NK-92 (cell line): Measurements from ENCODE around the gene EEF1A2.

Source experiments
- DNase-seq: peaks from one replicate; lab custom pipeline; 2025; ENCODE audit not compliant: unreplicated experiment; lab: John Stamatoyannopoulos, UW

EEF1A2 gene

GRCh38 chr20:63455568-63455859 is 43.4 kb downstream of the EEF1A2 start:
- no peak for DNase-seq

- no peak for DNase-seq
Observed at GRCh38 chr20:63454731-63455567, 43.9 kb downstream of the EEF1A2 start.

DNA sequence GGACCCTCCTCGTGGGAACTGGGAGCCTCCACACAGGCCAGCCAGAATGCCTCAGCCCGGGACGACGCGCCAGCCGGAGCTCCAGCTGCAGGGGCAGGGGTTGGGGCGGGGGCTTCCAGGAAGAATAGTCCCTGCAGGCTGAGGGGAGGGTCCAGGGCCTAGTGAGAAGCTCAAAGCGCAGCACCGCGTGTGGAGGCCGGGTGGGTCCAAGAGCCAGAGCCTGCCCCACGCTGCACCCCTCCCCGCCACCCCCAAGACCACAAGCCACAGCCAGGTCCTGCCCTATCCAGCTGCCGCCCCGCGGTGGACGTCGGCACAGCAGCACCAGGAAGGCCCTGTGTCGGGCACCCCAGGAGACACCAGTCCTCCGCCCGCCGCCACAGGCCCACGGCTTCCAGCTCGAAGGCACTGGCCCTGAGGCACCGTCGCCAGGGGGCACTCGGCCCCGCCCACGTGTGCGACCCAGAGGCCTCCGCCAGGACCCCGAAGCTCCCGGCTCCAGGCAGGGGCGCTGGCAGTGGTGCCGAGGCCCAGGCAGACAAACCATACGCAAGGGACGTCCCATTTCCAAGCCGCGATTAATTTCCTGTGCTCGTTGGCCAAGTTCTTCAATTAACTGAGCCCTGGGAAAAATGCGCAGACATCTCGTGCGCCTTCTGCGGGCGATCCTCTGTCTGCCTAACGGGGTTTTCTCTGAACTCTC is 45.9 kb downstream of the EEF1A2 start:
- DNase-seq: no peak

- no peak for DNase-seq
Observed at GRCh38 chr20:63452341-63452740, 46.5 kb downstream of the EEF1A2 start.

DNA sequence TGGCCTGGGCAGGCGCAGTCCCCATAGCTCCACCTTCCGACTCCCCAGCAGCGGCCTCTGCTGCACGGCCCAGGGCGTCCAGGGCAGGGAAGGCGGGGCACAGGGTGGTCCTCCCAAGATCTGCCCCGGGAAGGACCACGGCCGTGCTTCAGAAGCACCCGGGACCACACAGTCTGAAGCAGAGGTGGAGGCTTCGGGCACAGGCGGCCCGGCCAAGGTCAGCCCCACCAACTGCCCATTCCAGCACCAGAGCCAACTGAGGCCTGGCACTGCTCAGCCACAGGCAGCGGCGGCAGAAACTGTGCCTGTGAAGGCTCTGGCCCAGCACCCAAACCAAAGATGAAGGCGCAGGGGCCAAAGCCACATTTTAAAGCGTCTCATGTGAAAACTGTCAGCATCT is 47.1 kb downstream of the EEF1A2 start:
- no peak for DNase-seq

DNA sequence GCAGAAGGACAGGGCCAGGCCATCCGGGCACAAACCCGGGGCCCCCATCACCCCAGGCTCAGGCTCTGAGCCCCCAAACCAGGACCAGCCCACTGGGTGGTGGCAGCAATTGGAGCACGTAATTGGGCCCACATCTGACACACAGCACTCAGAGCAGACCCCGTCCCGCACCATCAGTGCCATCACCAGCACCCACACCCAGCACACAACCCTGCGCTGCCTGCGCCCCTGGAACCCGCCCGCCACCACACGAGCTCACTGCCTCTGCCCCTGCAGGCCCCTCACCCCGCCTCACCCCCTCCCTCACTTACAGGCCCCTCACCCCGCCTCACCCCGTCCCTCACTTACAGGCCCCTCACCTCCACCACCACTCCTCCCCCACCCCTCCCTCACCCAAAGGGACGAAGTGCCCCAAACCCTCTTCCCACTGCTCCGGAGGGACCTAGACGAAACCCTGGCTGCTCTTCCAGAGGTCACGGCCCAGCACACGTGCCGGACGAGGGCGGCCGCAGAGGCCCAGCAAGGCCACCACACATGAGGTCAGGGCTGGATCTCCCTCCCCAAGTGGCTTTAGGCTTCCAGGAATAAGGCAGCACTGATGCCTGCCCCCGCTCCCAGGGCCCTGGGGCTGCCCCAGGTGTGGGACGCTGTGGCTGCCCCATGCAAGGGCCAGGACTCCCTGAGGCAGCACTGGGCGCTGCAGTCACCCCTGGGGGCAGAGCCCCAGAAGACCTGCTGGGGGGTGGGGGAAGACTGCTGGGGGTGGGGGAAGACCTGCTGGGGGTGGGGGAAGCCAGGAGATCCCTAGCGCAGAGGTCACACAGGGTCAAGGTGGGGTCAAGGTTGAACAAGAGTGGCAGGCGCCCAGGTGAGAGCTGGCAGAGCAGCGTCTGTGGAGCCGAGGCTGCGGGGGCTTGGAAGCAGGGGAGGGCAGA is 48.8 kb downstream of the EEF1A2 start:
- DNase-seq: no peak

- DNase-seq: no peak
Observed at GRCh38 chr20:63449025-63449424, 49.9 kb downstream of the EEF1A2 start.

GRCh38 chr20:63448031-63448430 is 50.9 kb downstream of the EEF1A2 start:
- no peak for DNase-seq

DNA sequence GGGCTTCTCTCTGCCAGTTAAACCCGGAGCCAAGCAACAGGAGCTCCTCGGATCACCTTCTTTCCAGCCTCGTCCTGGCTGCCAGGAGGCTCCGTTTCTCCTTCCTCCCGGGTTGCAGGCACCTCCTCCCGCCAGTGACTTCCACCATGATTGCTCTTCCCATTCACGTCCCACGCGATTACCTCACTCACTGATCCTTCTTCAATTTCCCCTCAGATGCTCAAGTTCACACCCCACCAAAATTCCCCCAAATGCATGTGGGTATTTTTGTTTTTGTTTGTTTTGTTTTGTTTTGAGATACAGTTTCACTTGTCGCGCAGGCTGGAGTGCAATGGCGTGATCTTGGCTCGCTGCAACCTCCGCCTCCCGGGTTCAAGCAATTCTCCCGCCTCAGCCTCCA is 51.6 kb downstream of the EEF1A2 start:
- DNase-seq: no peak

DNA sequence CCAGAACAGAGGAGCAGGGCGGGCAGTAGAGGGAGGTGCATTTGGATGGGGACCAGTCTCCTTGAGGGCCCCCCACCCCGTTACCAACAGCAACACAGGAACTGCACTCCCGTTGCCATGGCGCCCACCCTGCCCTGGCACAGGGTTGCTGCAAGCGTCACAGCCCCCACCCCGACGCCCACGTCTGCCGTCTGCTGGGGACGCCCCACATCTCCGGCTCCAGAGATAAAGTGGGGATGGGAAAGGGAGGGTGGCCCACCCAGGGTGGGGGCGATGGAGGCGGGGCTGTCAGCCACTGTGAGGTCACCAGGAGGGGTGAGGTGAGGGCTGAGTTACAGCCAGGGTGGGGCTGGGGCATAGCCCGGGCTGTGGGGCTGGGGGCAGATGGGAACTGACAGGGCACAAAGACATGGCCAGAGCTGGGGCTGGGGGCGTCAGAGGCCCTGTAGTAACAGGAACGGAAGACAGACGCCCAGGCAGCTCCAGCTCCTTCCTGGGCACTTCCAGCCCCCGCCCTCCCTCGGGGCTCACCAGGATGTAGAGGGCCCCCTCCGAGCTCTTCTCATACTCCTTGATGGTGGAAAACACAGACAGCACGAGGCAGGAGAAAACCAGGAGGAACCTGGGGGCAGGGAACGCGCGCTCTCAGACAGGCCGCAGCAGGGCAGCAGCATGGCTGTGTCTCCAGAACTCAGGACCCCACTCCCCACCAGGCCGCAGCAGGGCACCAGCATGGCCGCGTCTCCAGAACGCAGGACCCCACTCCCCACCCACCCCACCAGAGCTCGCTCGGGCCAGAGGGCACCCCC is 52.5 kb downstream of the EEF1A2 start:
- DNase-seq: no peak

- DNase-seq: no peak
Observed at GRCh38 chr20:63445075-63445734, 53.7 kb downstream of the EEF1A2 start.

DNA sequence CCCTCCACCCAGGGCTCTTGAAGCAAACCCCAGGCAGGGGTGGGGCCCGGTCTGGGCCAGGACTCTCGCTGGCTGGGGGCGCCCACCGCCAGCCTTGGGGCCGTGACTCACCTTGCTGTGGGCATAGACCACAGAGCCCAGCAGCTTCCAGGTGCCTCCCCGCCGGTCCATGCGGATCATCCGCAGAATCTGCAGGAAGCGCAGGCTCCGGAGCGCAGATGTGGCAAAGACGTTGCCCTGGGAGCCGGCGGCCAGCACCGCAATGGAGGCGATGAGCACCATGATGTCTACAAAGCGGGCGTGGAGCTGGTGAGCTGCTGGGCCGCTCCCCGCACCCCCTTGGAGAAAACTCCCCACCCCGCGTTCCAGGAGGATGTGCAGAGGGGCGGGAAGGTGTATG is 54.3 kb downstream of the EEF1A2 start:
- no peak for DNase-seq

- no peak for DNase-seq
Observed at GRCh38 chr20:63443606-63444395, 55.1 kb downstream of the EEF1A2 start.

DNA sequence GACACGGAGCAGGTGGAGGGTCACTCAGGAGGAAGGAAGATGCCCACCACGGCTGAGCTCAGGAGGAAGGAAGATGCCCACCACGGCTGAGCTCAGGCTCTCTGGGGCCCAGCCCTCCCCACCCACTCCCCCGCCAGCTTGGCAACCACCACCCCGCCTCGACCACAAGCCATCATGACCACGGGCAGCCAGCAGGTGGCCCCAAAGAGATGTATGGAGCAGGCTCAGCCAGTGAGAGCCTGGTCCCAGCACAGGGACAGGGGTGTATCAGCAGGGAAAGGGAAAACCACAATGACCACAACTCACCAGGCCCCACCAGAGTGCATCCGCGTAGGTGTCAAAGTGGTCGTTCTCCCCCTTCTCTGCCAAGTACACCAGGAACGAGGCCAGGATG is 56.8 kb downstream of the EEF1A2 start:
- no peak for DNase-seq

DNA sequence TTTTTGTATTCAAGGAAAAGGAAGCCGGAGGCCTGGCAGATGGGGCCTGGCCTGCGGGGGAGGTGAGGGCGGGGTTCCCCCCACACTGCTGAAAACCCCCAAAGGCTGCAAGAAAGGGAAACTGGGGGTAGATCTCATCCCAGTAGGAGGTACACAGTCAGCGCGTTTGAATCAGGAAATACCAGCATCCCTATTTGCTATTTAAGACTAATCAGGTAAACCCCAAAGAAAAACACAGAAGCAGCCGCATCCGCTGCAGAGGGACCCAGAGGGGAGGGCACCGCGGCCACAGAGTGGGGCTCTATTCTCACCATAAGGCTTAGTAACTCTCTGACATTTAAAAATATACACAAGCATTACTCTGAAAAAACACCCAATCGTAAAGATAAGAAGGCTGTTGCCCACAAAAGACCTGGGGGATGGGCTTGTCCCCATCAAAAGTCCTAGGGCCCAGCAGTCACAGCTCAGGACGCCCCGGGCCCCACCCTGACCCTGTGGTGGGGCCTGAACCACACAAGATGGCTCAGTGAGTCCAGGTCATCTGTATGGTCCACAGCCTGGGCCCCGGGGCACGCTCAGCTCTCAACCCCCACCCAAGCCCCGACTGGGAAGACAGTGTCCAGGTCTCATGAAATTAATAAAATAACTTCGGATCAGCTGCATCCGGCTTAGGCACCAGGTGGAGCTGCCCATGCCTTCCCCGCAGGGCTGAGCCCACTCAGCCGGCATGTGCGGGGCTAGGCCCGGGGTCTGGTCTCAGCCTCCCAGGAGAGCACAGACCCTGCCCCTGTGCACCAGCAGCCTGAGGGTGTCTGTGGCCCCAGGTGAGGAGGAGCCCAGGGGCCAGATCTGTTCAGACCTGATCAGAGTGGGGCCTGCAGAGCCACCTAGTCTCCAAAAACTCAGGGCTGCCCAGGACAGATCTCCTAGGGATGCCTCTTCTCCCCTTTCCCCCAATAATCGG is 57.5 kb downstream of the EEF1A2 start:
- no peak for DNase-seq

DNA sequence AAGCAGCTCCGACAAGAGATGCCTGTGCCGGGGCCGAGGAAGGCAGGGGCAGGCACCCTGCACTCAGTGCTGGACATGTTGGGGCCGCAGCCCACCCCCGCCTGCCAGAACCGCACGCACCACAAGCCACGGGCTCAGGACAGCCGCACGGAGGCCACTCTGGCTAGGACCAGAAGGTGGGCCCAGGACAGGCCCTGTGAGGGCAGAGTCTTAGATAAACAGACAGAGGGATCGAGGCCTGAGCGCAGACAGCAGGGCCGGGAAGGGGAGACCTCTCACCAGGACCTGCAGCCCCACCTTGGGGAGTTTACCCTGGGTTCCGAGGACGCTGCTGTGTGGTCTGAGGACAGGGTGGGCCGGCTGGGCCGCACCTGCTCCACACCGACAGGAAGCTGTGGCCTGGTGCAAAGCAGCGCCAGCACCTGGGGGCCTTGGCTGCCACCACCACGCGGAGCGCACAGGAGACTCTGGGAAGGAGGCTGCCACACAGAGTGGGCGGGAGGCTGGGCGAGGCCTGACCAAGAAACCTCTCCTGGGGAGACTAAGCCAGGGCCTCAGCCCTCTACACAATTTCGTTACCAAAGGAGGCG is 58.4 kb downstream of the EEF1A2 start:
- DNase-seq: no peak

GRCh38 chr20:63439866-63440265 is 59.0 kb downstream of the EEF1A2 start:
- no peak for DNase-seq

DNA sequence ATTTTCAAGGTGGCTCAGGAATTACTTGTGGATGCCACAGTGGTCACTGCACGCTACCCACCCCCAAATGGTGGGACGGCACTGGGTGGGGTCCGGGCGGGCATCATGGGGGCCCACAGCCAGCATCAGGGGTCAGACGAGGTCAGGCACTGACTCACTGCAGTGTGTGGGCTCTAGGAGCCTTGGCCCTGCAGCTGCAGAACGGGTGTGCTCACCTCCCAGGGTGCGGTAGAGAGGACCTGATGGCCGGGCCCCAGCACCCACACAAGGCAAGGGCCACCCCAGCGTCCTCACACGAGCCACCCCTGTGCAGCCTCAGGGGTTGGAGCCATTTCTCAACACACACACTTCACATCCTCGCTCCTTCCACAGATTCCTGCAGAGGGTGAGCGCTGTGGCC is 60.8 kb downstream of the EEF1A2 start:
- no peak for DNase-seq
